Measurements from ENCODE around the gene DBN1. TPM values are rescaled to one million over a fixed set of nuclear protein-coding genes. Genes with fewer than 3 reads are reported as not detected.

DBN1 gene
- total and polyA plus RNA-seq, 9 of the 15 experiments (the other 6 are each of a cell fraction or from before 2014, with no cell fraction given): 0.25 to 87.2 (median 27.9) TPM

- no peak for TF ChIP-seq RBBP5 (IDR thresholded peaks at IDR 0.05; ENCODE audit: borderline replicate concordance, insufficient read depth, low read length, poor library complexity, severe bottlenecking)
- TF ChIP-seq NFIC (IDR thresholded peaks at IDR 0.05): no peak
Measured at GRCh38 chr5:177431317-177432142, 41.9 kb downstream of the DBN1 start (continued).

DNA sequence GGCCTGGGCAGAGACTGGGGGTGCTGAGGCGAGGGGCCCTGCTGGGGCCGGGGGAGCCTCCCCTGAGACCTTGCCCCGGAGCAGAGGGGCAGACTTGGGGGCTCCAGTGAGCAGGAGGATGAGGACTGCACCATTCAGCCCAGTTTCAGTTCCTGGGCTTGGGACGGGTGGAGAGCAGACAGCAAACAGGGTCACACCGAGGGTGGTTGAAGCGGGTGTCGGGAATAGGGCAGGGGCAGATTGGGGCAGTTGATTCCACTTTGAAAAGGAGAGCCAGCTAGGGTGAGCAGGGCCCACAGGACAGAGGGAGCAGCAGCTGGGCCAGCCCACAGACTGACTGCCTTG, 42.5 kb downstream of the DBN1 start:
- H3K36me3 ChIP-seq (ENCODE audit: control insufficient read depth, insufficient read depth, low read length): peaks cover 87% of the 10 kb centered on the region; the same call in 2 of the 3 replicates
- H3K4me3 ChIP-seq: no peak overlapping the region
- H3K27ac ChIP-seq (ENCODE audit: extremely low read depth, low read depth, low read length): no peak overlapping the region

More for the DNA sequence above, 42.5 kb downstream of the DBN1 start:
- intact Hi-C loops (cut with micrococcal nuclease): no loop called here
- ChIA-PET POLR2A (interaction anchor here (10.8 kb wide), 1 partner anchor 14 kb away, joined by 210 read pairs; the partner anchor contains the start of gene PRR7), CTCF (ENCODE audit: low intra/inter-chr PET ratio) (no interaction called here)
- H3K9me3 ChIP-seq (replicated peaks; ENCODE audit: control insufficient read depth, insufficient read depth, low read depth, low read length): no peaks in the 10 kb centered on the region
- TF ChIP-seq ZBTB5 (IDR thresholded peaks at IDR 0.05): no peak
- TF ChIP-seq USF2 (CRISPR knock-in tag; IDR thresholded peaks at IDR 0.05): no peak
- no peak for TF ChIP-seq NUFIP1 (IDR thresholded peaks at IDR 0.05; ENCODE audit: partially characterized antibody)
- TF ChIP-seq ATF2 (CRISPR knock-in tag; IDR thresholded peaks at IDR 0.05): no peak
- peaks cover 50% of the 10 kb centered on the region for H3K79me2 ChIP-seq (ENCODE audit: control insufficient read depth, insufficient read depth, low read length)
- BruUV-seq (replicated peaks): no TSS peak
- H4K20me1 ChIP-seq (replicated peaks; ENCODE audit: control insufficient read depth, insufficient read depth, low read length): peaks cover 22% of the 10 kb centered on the region; the same call in 1 of the 2 replicates
- DNase-seq (ENCODE audit: extremely low read depth in 1 of 4, low spot score in 3 of 4) (no peak), FAIRE-seq (no peak), ATAC-seq (no peak)
- peaks cover 22 to 64% of the 10 kb centered on the region in 2 experiments for H3K4me1 ChIP-seq (replicated peaks in 1 of 2; ENCODE audit: control insufficient read depth in 2 of 2, insufficient read depth in 2 of 2, low read length in 2 of 2)
- H3K9me1 ChIP-seq (ENCODE audit: control insufficient read depth, insufficient read depth, low read length): no peaks in the 10 kb centered on the region
- in situ Hi-C loops (cut with MboI): no loop called here
- H2AFZ ChIP-seq (ENCODE audit: low read depth, low read length): no peak overlapping the region
- H3K9ac ChIP-seq (ENCODE audit: insufficient read depth in 1 of 2, low read depth in 2 of 2, low read length in 2 of 2): peak overlapping the region in 1 of 2 experiments; percentile 60; a peak in 2 of 4 replicates
- 90% methylated on average over 6 of the region's 7 CpGs for WGBS (ENCODE audit: insufficient coverage, low coverage, missing lambda C conversion rate)
- no peak overlapping the region for H3K4me2 ChIP-seq (ENCODE audit: insufficient read depth, low read length)
- no peaks in the 10 kb centered on the region for H3K27me3 ChIP-seq (ENCODE audit: control insufficient read depth in 2 of 2, insufficient read depth in 2 of 2, low read length in 2 of 2)

Data from K562 (cell line).